DOHH2 (cell line): ENCODE results near the gene TRIM74.
"Not testable (repeated sequence)": the region's sequence is repeated elsewhere in the genome, so short reads cannot be mapped to it uniquely, and the experiment has no call there.

Experiments used
- H3F3A ChIP-seq: fragments of 200-600 bp; sonication (generic), shearing (Covaris generic); 2 replicates; pipeline ENCODE4 v1.6.0; 2016; ENCODE audit warnings: antibody characterized with exemption, mild to moderate bottlenecking; ENCODE audit not compliant: control insufficient read depth, insufficient read depth
- H3K27ac ChIP-seq: fragments of 200-600 bp; sonication (generic); 2 replicates; pipeline ENCODE4 v1.5.1; 2014; ENCODE audit warnings: low read depth, mild to moderate bottlenecking, low read length, moderate library complexity
- H3K27me3 ChIP-seq: fragments of 200-600 bp; sonication (generic); 2 replicates; pipeline ENCODE4 v1.6.1; 2014; ENCODE audit warnings: mild to moderate bottlenecking, low read length, mixed read lengths; ENCODE audit not compliant: control insufficient read depth
- H3K36me3 ChIP-seq: fragments of 200-600 bp; sonication (generic); 2 replicates; pipeline ENCODE4 v1.6.1; 2014; ENCODE audit warnings: mild to moderate bottlenecking, low read length, moderate library complexity, mixed read lengths; ENCODE audit not compliant: control insufficient read depth
- H3K4me1 ChIP-seq: fragments of 200-600 bp; sonication (generic); 2 replicates; pipeline ENCODE4 v1.6.1; 2014; ENCODE audit warnings: mild to moderate bottlenecking, low read length, mixed read lengths; ENCODE audit not compliant: control insufficient read depth
- H3K4me2 ChIP-seq: fragments of 200-600 bp; sonication (generic); 2 replicates; pipeline ENCODE4 v1.6.0; 2014; ENCODE audit warnings: mild to moderate bottlenecking, low read length, moderate library complexity
- H3K4me3 ChIP-seq: fragments of 200-600 bp; sonication (generic); 2 replicates; pipeline ENCODE4 v1.5.1; 2014; ENCODE audit warnings: mild to moderate bottlenecking, low read length, mixed read lengths
- H3K79me2 ChIP-seq: fragments of 200-600 bp; sonication (generic); 2 replicates; pipeline ENCODE4 v1.6.1; 2014; ENCODE audit warnings: mild to moderate bottlenecking, low read length, mixed read lengths; ENCODE audit not compliant: control insufficient read depth
- H3K9me2 ChIP-seq: fragments of 200-600 bp; sonication (generic); replicated peaks from 2 replicates; pipeline ENCODE4 v1.6.1; 2014; ENCODE audit warnings: mild to moderate bottlenecking, low read length, mixed read lengths; ENCODE audit not compliant: control insufficient read depth
- H3K9me3 ChIP-seq: fragments of 200-600 bp; sonication (generic); 2 replicates; pipeline ENCODE4 v1.6.1; 2014; ENCODE audit warnings: antibody characterized with exemption, low read length, mixed read lengths; ENCODE audit not compliant: control insufficient read depth, insufficient read depth
- H4K20me1 ChIP-seq: fragments of 200-600 bp; sonication (generic); 2 replicates; pipeline ENCODE4 v1.6.0; 2014; ENCODE audit warnings: low read depth, mild to moderate bottlenecking, antibody characterized with exemption, low read length, moderate library complexity; ENCODE audit not compliant: control insufficient read depth, insufficient read depth

TRIM74 gene

GRCh38 chr7:72982084-72982483 is 12.8 kb upstream of the TRIM74 start:
- H3K36me3 ChIP-seq, H3K79me2 ChIP-seq, H3F3A ChIP-seq, H3K9me2 ChIP-seq, H3K27ac ChIP-seq, H3K27me3 ChIP-seq, H4K20me1 ChIP-seq, H3K4me3 ChIP-seq, H3K9me3 ChIP-seq, H3K4me2 ChIP-seq, H3K4me1 ChIP-seq: not testable (repeated sequence)

DNA sequence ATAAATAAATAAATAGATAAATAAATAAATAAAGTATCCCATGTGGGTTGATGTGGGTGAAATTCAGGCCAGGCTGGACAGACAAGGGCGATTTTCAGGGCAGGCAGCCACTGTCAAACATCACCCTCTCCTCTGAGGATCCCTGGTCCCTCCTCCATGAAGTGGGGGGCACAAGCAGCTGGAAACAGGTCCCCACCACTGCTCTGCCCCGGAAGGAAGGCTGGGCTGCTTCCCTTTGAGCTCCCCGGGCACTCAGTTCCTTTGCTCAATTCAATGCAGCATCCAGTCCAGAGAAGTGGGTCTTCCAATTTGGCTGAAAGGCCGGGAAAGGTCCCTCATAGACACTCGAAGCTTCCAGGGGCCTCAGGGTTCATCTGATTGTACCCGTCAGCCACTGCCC is 11.1 kb upstream of the TRIM74 start:
- not testable (repeated sequence) for H3F3A ChIP-seq, H3K27me3 ChIP-seq, H3K9me3 ChIP-seq, H3K36me3 ChIP-seq, H3K79me2 ChIP-seq, H3K4me3 ChIP-seq, H3K9me2 ChIP-seq, H3K4me1 ChIP-seq, H3K27ac ChIP-seq, H4K20me1 ChIP-seq, H3K4me2 ChIP-seq

- not testable (repeated sequence) for H3K4me3 ChIP-seq, H3K4me2 ChIP-seq, H3F3A ChIP-seq, H3K9me2 ChIP-seq, H3K4me1 ChIP-seq, H3K79me2 ChIP-seq, H3K27me3 ChIP-seq, H3K27ac ChIP-seq, H4K20me1 ChIP-seq, H3K9me3 ChIP-seq, H3K36me3 ChIP-seq
These were observed 7.2 kb upstream of the TRIM74 start for GRCh38 chr7:72976434-72976833.

GRCh38 chr7:72975656-72976286 is 6.5 kb upstream of the TRIM74 start:
- H4K20me1 ChIP-seq, H3K27ac ChIP-seq, H3K27me3 ChIP-seq, H3K79me2 ChIP-seq, H3F3A ChIP-seq, H3K36me3 ChIP-seq, H3K4me2 ChIP-seq, H3K9me2 ChIP-seq, H3K4me1 ChIP-seq, H3K9me3 ChIP-seq, H3K4me3 ChIP-seq: not testable (repeated sequence)

DNA sequence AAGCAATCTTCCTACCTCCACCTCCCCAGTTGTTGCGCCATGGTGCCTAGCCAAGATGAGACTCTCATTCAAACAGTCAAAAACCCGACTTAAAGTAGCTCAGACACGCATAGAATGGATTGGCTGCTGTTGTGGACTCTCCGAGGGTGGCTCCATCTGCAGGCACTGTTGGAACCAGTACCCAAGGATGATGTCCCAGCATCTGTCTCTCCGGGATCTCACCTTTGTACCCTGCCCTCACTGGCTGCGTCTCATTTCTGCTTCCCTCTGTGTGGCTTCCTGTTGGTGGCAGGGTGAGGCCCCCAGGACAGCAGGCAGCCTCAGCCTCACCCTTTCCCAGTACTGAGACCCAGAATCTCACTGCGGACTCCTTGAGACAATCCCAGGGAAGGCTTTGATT is 5.5 kb upstream of the TRIM74 start:
- H3K4me1 ChIP-seq, H3K79me2 ChIP-seq, H3K9me2 ChIP-seq, H3K4me3 ChIP-seq, H3K9me3 ChIP-seq, H3K27me3 ChIP-seq, H3K36me3 ChIP-seq, H3F3A ChIP-seq, H3K4me2 ChIP-seq, H4K20me1 ChIP-seq, H3K27ac ChIP-seq: not testable (repeated sequence)

DNA sequence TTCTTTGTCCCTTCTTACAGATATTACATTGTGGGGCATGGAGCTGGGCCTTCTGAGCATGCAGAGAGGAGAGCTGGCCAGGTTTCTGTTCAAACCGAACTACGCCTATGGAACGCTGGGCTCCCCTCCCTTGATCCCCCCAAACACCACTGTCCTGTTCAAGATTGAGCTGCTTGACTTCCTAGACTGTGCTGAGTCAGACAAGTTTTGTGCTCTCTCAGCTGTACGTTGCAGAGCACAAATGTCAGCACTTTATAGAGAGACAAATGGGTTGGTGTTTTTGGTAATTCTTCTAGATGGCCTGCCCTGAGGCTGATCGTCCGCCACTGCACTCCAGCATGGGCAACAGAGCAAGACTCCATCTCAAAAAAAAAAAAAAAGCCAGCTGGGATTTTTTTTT is 2.2 kb upstream of the TRIM74 start:
- H3K9me2 ChIP-seq, H3K9me3 ChIP-seq, H3K27ac ChIP-seq, H3K4me2 ChIP-seq, H3K79me2 ChIP-seq, H3F3A ChIP-seq, H3K36me3 ChIP-seq, H4K20me1 ChIP-seq, H3K4me1 ChIP-seq, H3K27me3 ChIP-seq, H3K4me3 ChIP-seq: not testable (repeated sequence)

DNA sequence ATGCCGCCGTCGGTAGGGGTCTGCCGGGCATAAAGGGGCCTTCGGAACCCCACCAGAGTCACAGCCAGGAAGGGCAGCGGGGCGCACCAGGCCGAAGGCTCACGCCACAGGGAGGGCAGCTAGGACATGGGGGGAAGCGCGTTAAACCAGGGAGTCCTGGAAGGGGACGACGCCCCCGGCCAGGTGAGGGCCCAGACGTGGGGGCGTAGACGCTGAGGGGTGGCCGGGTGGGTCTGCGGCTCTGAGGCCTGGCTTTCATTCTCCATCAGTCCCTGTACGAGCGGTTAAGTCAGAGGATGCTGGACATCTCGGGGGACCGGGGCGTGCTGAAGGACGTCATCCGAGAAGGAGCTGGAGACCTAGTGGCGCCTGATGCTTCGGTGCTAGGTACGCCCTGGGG is 422 bp upstream of the TRIM74 start:
- H3K9me3 ChIP-seq, H3K9me2 ChIP-seq, H3K27ac ChIP-seq, H3K4me1 ChIP-seq, H4K20me1 ChIP-seq, H3K4me3 ChIP-seq, H3K27me3 ChIP-seq, H3K4me2 ChIP-seq, H3F3A ChIP-seq, H3K36me3 ChIP-seq, H3K79me2 ChIP-seq: not testable (repeated sequence)

DNA sequence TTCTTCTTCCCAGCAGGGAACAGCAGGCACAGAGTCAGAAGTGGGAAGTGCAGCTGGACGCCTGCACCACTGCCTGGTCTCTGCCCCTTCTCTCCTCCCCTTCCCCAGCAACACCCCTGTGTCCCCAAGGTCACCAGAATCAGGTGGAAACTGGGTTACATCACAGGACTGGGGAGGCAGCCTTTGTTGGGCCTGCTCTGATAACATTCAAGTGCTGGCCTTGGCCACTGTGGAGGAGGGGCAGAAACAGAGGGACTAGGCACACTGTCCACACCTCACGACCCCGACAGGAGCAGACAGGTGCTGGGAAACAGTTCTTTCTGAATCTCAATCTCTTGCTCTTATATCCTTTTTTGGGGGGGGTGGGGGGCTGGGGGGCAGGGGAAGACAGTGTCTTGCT is 2.4 kb downstream of the TRIM74 start:
- not testable (repeated sequence) for H3K4me2 ChIP-seq, H3K4me1 ChIP-seq, H3K4me3 ChIP-seq, H3K9me3 ChIP-seq, H3K79me2 ChIP-seq, H3K36me3 ChIP-seq, H3K27ac ChIP-seq, H3K9me2 ChIP-seq, H4K20me1 ChIP-seq, H3F3A ChIP-seq, H3K27me3 ChIP-seq
